HEK293 (cell line): ENCODE data around the gene ADCY3.

Experiments
- CTCF ChIA-PET: fragments of 350-600 bp; formaldehyde crosslinking; extraction: SDS; loops from one replicate; lab custom pipeline; 2021; ENCODE audit warnings: antibody characterized with exemption; lab: Yijun Ruan, JAX
- POLR2A ChIA-PET: fragments of 300-600 bp; formaldehyde crosslinking; extraction: SDS; loops from one replicate; lab custom pipeline; 2020; ENCODE audit warnings: antibody characterized with exemption, inconsistent platforms; lab: Yijun Ruan, JAX
- H3K27ac ChIP-seq: fragments of 200-500 bp; sonication (Bioruptor generic); 2 replicates; pipeline ENCODE4 v1.5.1; 2014; ENCODE audit warnings: low read depth, low read length, control low read depth, inconsistent platforms; ENCODE audit errors: extremely low read depth
- H3K36me3 ChIP-seq, 2 experiments: fragments of 200-500 bp in 1 of 2; sonication (Bioruptor generic) in 1 of 2; 1 replicate in 1 of 2; 2 replicates in 1 of 2; pipeline ENCODE4 v1.5.1; 2014 to 2017; ENCODE audit warnings: inconsistent platforms in 2 of 2, low read length in 2 of 2; ENCODE audit not compliant: control insufficient read depth in 2 of 2, insufficient read depth in 1 of 2
- H3K4me1 ChIP-seq: fragments of 200-500 bp; sonication (Bioruptor generic); 2 replicates; pipeline ENCODE4 v1.5.1; 2014; ENCODE audit warnings: mild to moderate bottlenecking, low read length, inconsistent platforms; ENCODE audit not compliant: control insufficient read depth, insufficient read depth
- H3K4me3 ChIP-seq: 2 replicates; pipeline ENCODE4 v1.5.1; 2011; ENCODE audit warnings: low read depth, mild to moderate bottlenecking, control low read depth, low read length, moderate library complexity
- H3K9me3 ChIP-seq: fragments of 200-500 bp; sonication (Bioruptor generic); 2 replicates; pipeline ENCODE4 v1.5.1; 2014; ENCODE audit warnings: low read depth, low read length, inconsistent platforms; ENCODE audit not compliant: control insufficient read depth, insufficient read depth
- EGR2 ChIP-seq: fragments of 450-650 bp; formaldehyde crosslinking; IDR thresholded peaks from 2 replicates; pipeline ENCODE4 v1.5.1; 2016; ENCODE audit warnings: low read depth, missing biosample characterization, missing genetic modification characterization
- SCRT1 ChIP-seq: fragments of 450-650 bp; formaldehyde crosslinking; IDR thresholded peaks from 2 replicates; pipeline ENCODE4 v1.5.1; 2016; ENCODE audit warnings: missing biosample characterization, missing genetic modification characterization, borderline replicate concordance
- YY2 ChIP-seq: fragments of 450-650 bp; formaldehyde crosslinking; IDR thresholded peaks from 2 replicates; pipeline ENCODE4 v1.5.1; 2016; ENCODE audit warnings: missing biosample characterization, missing genetic modification characterization
- ZFHX2 ChIP-seq: fragments of 450-650 bp; formaldehyde crosslinking; conservative IDR thresholded peaks from 2 replicates; pipeline ENCODE4 v1.5.1; 2016; ENCODE audit warnings: missing biosample characterization, missing genetic modification characterization
- ZFP3 ChIP-seq: fragments of 450-650 bp; formaldehyde crosslinking; IDR thresholded peaks from 2 replicates; pipeline ENCODE4 v1.5.1; 2016; ENCODE audit warnings: low read depth, missing biosample characterization, missing genetic modification characterization
- ZNF146 ChIP-seq: fragments of 450-650 bp; formaldehyde crosslinking; IDR thresholded peaks from 2 replicates; pipeline ENCODE4 v1.5.1; 2016; ENCODE audit warnings: missing biosample characterization, missing genetic modification characterization
- ZNF19 ChIP-seq: fragments of 450-650 bp; formaldehyde crosslinking; IDR thresholded peaks from 2 replicates; pipeline ENCODE4; 2016; ENCODE audit warnings: missing biosample characterization, missing genetic modification characterization, low read depth
- ZNF211 ChIP-seq: fragments of 450-650 bp; formaldehyde crosslinking; IDR thresholded peaks from 2 replicates; pipeline ENCODE4 v1.5.1; 2016; ENCODE audit warnings: low read depth, missing biosample characterization, missing genetic modification characterization
- ZNF24 ChIP-seq: fragments of 450-650 bp; formaldehyde crosslinking; IDR thresholded peaks from 2 replicates; pipeline ENCODE4 v1.5.1; 2016; ENCODE audit warnings: missing biosample characterization, missing genetic modification characterization
- ZNF354C ChIP-seq: fragments of 450-650 bp; formaldehyde crosslinking; IDR thresholded peaks from 2 replicates; pipeline ENCODE4 v1.5.1; 2016; ENCODE audit warnings: missing biosample characterization, missing genetic modification characterization, low read depth, borderline replicate concordance
- ZNF473 ChIP-seq: fragments of 450-650 bp; formaldehyde crosslinking; IDR thresholded peaks from 2 replicates; pipeline ENCODE4 v1.5.1; 2017; ENCODE audit warnings: missing biosample characterization, missing genetic modification characterization
- ZNF501 ChIP-seq: fragments of 450-650 bp; formaldehyde crosslinking; IDR thresholded peaks from 2 replicates; pipeline ENCODE4 v1.5.1; 2016; ENCODE audit warnings: missing biosample characterization, missing genetic modification characterization
- ZNF514 ChIP-seq: fragments of 450-650 bp; formaldehyde crosslinking; IDR thresholded peaks from 2 replicates; pipeline ENCODE4 v1.5.1; 2016; ENCODE audit warnings: missing biosample characterization, missing genetic modification characterization
- ZNF544 ChIP-seq: fragments of 450-650 bp; formaldehyde crosslinking; IDR thresholded peaks from 2 replicates; pipeline ENCODE4 v1.5.0; 2017; ENCODE audit warnings: missing biosample characterization, missing genetic modification characterization
- ZNF548 ChIP-seq: fragments of 450-650 bp; formaldehyde crosslinking; IDR thresholded peaks from 2 replicates; pipeline ENCODE4 v1.5.1; 2016; ENCODE audit warnings: missing biosample characterization, missing genetic modification characterization
- ZNF621 ChIP-seq: fragments of 450-650 bp; formaldehyde crosslinking; IDR thresholded peaks from 2 replicates; pipeline ENCODE4 v1.5.1; 2017; ENCODE audit warnings: missing biosample characterization, missing genetic modification characterization
- ZNF624 ChIP-seq: fragments of 450-650 bp; formaldehyde crosslinking; IDR thresholded peaks from 2 replicates; pipeline ENCODE4 v1.5.1; 2017; ENCODE audit warnings: missing biosample characterization, missing genetic modification characterization
- TF ChIP-seq, protein P1 (sequence below): fragments of 450-650 bp; formaldehyde crosslinking; IDR thresholded peaks from 2 replicates; pipeline ENCODE4 v1.5.1; 2016; ENCODE audit warnings: missing biosample characterization, missing genetic modification characterization
- TF ChIP-seq, protein P2 (sequence below): fragments of 450-650 bp; formaldehyde crosslinking; IDR thresholded peaks from 2 replicates; pipeline ENCODE4 v1.5.1; 2017; ENCODE audit warnings: missing biosample characterization, missing genetic modification characterization

Gene ADCY3

DNA sequence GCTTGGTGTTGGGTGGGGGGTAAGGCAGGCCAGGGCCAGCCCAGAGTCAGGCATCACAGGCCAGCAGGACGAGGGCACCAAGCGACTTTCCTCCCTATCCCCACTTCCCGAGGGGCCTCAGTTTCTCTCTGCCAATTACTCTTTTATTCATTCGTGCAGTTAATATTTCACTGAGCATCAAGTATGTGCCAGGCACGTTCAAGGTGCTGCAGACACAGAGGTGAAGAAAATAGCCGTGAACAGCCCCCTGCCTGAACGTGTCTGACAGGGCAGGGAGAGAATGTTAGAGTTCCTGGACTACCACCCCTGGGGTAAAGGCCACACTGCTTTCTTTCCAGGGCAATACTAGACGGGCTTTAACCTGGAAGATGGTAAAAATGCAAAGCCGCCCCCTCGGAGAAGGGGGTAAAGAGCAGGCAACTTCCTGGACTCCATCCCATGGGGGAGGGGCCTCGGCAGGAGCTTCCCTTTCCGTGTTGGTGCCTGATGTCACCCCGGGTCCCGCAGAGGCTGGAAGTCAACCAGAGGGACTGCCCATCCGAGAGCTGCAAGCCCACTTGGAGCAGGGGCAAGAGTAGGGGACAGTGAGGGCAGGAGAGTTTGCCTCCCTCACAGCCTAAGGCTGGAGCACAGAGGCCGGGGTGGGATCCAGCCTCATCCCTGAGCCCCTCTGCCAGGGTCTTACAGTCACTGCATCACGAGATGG is 79.7 kb downstream of the ADCY3 start (continued):
- TF ChIP-seq ZNF544 = no peak
- no peak for TF ChIP-seq ZNF548 (tag by site-specific recombination)
- no peak for TF ChIP-seq ZNF211 (tag by site-specific recombination)
- TF ChIP-seq SCRT1 (tag by site-specific recombination) = no peak

DNA sequence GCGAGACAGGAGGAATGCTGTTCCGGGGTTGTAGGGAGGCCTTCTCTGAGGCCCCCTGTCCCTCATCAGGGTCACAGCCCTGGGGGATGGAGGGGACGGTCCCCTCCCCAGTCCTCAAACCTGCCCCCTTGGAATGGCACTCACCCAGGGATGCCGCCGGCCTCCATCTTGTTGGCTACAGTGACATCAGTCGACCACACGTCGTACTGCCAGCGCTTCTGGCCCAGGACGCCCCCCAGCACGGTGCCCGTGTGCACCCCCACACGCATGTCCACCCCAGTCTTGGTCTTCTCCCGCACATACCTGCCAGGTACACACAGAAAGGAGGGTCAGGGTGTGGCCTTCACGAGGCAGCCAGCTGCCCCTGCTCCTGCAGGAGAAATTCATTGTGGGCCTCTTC is 80.3 kb downstream of the ADCY3 start:
- no peak for TF ChIP-seq ZNF621 (tag by site-specific recombination)
- TF ChIP-seq ZNF501 = no peak
- no peak for TF ChIP-seq ZNF19 (tag by site-specific recombination)
- no peak for TF ChIP-seq ZFP3 (tag by site-specific recombination)
- TF ChIP-seq YY2 = no peak
- ChIA-PET CTCF (no interaction called here), POLR2A (no interaction called here)
- Histone ChIP-seq H3K4me1 (no peaks in the 10 kb centered on the region), H3K4me3 (no peak overlapping the region), H3K9me3 (no peaks in the 10 kb centered on the region), H3K27ac (no peak overlapping the region), H3K36me3 (peaks cover 0 to 73% of the 10 kb centered on the region in 2 experiments; a peak in 2 of 3 replicates)

DNA sequence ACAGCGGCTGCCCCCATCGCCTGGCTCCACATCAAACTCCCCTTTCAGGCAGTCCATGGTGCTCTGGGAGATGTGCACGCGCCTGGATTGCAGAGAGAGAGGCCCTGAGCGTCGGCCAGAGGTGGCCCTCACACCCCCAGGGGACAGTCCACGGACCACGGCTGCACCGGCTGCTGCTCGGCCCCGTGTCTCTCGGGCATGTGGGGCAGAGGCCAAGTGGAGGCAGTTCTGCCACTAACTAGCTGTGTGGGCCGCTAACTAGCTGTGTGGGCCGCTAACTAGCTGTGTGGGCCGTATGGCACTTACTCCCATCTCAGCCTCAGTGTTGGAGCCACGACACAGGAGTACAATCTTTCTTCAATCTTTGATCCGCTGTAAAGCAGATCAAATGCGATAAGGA is 81.5 kb downstream of the ADCY3 start:
- no peak overlapping the region for H3K4me3 ChIP-seq
- H3K9me3 ChIP-seq = no peaks in the 10 kb centered on the region
- POLR2A ChIA-PET = no interaction called here
- H3K36me3 ChIP-seq = peaks cover 0 to 80% of the 10 kb centered on the region in 2 experiments; a peak in 2 of 3 replicates
- no peak for TF ChIP-seq ZNF146 (tag by site-specific recombination)
- TF ChIP-seq ZNF624 (tag by site-specific recombination) = no peak
- TF ChIP-seq, protein P1, sequence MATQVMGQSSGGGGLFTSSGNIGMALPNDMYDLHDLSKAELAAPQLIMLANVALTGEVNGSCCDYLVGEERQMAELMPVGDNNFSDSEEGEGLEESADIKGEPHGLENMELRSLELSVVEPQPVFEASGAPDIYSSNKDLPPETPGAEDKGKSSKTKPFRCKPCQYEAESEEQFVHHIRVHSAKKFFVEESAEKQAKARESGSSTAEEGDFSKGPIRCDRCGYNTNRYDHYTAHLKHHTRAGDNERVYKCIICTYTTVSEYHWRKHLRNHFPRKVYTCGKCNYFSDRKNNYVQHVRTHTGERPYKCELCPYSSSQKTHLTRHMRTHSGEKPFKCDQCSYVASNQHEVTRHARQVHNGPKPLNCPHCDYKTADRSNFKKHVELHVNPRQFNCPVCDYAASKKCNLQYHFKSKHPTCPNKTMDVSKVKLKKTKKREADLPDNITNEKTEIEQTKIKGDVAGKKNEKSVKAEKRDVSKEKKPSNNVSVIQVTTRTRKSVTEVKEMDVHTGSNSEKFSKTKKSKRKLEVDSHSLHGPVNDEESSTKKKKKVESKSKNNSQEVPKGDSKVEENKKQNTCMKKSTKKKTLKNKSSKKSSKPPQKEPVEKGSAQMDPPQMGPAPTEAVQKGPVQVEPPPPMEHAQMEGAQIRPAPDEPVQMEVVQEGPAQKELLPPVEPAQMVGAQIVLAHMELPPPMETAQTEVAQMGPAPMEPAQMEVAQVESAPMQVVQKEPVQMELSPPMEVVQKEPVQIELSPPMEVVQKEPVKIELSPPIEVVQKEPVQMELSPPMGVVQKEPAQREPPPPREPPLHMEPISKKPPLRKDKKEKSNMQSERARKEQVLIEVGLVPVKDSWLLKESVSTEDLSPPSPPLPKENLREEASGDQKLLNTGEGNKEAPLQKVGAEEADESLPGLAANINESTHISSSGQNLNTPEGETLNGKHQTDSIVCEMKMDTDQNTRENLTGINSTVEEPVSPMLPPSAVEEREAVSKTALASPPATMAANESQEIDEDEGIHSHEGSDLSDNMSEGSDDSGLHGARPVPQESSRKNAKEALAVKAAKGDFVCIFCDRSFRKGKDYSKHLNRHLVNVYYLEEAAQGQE = no peak
- no peak for TF ChIP-seq ZFP3 (tag by site-specific recombination)
- TF ChIP-seq, protein P2, sequence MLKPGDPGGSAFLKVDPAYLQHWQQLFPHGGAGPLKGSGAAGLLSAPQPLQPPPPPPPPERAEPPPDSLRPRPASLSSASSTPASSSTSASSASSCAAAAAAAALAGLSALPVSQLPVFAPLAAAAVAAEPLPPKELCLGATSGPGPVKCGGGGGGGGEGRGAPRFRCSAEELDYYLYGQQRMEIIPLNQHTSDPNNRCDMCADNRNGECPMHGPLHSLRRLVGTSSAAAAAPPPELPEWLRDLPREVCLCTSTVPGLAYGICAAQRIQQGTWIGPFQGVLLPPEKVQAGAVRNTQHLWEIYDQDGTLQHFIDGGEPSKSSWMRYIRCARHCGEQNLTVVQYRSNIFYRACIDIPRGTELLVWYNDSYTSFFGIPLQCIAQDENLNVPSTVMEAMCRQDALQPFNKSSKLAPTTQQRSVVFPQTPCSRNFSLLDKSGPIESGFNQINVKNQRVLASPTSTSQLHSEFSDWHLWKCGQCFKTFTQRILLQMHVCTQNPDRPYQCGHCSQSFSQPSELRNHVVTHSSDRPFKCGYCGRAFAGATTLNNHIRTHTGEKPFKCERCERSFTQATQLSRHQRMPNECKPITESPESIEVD = no peak
- no peak for TF ChIP-seq EGR2 (tag by site-specific recombination)
- no peak for TF ChIP-seq ZNF514 (tag by site-specific recombination)
- no peak for TF ChIP-seq ZNF24 (tag by site-specific recombination)
- no peak for TF ChIP-seq ZNF354C (tag by site-specific recombination)
- no peak for TF ChIP-seq ZFHX2 (tag by site-specific recombination)
- no peak for TF ChIP-seq ZNF473 (tag by site-specific recombination)
- TF ChIP-seq, all 188 proteins: peak for 0
- Histone ChIP-seq H3K27ac (no peak overlapping the region), H3K4me1 (no peaks in the 10 kb centered on the region)
- CTCF ChIA-PET = no interaction called here
